Activated gamma-delta T cell (primary cell): ENCODE results near the gene ACTC1.

ENCODE experiments used
- DNase-seq: peaks from one replicate; lab custom pipeline; 2025; lab: John Stamatoyannopoulos, UW

ACTC1 gene

DNA sequence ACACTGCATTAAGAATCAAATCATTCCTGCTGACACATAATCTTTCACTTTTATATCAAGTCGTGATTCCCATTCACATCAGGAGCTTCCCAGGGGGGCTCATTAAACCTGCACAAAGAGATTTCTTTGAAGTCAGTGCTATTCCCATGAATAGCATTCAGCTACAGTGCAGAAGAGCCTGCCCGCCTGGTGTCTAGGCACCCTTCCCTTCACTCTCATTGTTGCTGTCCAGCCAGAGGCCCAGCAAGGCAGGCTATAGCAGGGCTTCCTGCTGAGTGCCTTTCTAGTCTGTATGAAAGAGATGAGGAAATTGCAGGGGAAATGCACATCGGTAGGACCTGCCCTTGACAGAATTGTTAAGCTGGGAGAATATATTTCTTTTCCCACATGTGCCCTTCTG, 36.0 kb downstream of the ACTC1 start:
- DNase-seq = no peak

- DNase-seq = no peak
These were observed 38.1 kb downstream of the ACTC1 start for GRCh38 chr15:34757262-34757661.

DNA sequence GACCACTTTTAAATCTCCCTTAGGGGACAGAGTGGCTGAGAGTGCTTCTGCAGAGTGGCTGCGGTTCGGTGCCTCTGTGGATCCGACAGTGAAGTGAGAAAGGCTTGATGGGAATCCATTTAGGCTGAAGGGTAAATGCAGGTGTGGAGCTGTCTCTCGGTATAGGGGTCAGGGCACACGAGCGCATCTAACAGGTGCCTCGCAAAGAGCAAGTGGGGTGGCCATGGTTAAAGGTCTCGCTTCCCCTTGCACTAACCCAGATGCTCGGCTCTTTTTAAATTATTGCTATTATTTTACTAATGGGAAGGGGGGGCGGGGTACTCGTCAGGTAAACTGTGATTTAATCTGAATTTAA, 40.0 kb downstream of the ACTC1 start:
- no peak for DNase-seq

- DNase-seq = no peak
These were observed 40.5 kb downstream of the ACTC1 start, which contains the start of gene GJD2 for GRCh38 chr15:34754674-34755418. Gene GJD2 (minus strand): TSS chr15:34754998. CDS start chr15:34754488, 510 bp downstream.

DNA sequence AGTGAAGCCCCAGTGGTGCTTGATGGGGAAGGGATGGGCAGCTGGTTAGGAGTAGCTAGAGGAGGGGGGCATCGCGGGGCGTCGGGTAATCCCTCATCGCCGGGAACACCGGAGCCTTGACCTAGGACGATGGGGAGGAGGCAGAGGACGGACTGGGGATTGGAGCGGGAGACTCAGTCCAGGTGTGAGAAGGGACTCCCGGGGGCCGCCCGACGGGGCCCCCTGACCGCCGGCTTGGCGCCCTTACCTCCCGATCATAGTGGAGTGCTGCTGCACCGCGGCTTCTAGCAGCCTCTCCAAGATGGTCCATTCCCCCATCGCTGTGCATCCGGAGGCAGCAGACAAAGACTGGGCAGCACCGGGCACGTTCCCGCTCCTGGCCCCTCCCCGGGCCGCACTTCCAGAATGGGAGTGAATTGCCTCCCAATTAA, 41.2 kb downstream of the ACTC1 start:
- no peak for DNase-seq

DNA sequence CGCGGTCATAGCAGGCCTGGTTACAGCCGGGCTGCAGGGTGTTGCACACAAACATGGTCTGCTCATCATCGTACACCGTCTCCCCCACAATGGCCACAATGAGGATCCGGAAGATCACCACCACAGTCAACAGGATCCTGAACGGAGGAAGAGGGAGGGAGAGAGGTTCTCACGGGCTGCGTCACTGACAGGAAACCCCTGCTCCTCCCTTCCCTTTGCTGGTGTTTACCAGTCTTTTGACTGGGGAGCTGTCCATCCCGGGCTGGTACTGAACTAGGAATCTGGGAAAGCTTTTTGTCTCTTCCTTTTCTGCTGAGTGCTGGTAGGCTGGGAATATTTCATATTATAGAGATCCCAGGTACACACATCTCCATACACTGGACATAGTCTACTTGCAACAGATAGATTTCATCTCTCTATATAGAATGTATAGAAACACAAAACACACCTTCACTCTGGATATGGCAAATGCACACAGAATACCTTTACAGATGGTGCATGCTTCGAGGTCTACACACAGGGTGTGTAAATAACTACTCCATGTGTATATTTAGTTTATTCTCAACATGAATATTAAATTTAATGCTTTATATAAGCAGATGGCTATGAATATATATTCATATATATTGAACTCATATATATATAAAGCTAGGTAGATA, 42.0 kb downstream of the ACTC1 start:
- DNase-seq = no peak

- no peak for DNase-seq
These were observed 45.7 kb downstream of the ACTC1 start for GRCh38 chr15:34749691-34750090.
